Mucosa of gallbladder (tissue), 1 donor: ENCODE data around the gene TPRN. TPM values are rescaled to one million over a fixed set of nuclear protein-coding genes. Genes with fewer than 3 reads are reported as not detected.

ENCODE experiments used
- DNase-seq: peaks from one replicate; pipeline ENCODE4 v3.0.0-alpha.2; 2020; ENCODE audit warnings: low spot score
- total RNA-seq: library from RNA; stranded (reverse); gene quantifications from one replicate; pipeline ENCODE4 v1.2.1, GENCODE V29; 2021
- donor health status: DM: no; HTN: no; CAD: no.

TPRN gene
- total RNA-seq, 1 donor from 2014 or later = 74.4 TPM

GRCh38 chr9:137143459-137143858 lies 57.1 kb downstream of the TPRN start:
- no peak for DNase-seq

GRCh38 chr9:137141976-137142936 lies 58.3 kb downstream of the TPRN start:
- no peak for DNase-seq

Other genes starting within 250 kb of the TPRN start
- gene LCN12, start 248.5 kb downstream of the TPRN start, total RNA-seq = 10.0 TPM
- 481 TPM for gene PTGDS, start 223.2 kb downstream of the TPRN start, total RNA-seq
- gene LCNL1, start 217.7 kb downstream of the TPRN start, total RNA-seq = 0.92 TPM
- gene PAXX, start 208.3 kb downstream of the TPRN start, total RNA-seq = 51.2 TPM
- 2.2 TPM for gene CLIC3, start 204.2 kb downstream of the TPRN start, total RNA-seq
- 298 TPM for gene ABCA2, start 172.5 kb downstream of the TPRN start, total RNA-seq
- gene FUT7, start 168.7 kb downstream of the TPRN start, total RNA-seq = 0.26 TPM
- 376 TPM for gene NPDC1, start 154.6 kb downstream of the TPRN start, total RNA-seq
- gene ENTPD2, start 146.7 kb downstream of the TPRN start, total RNA-seq = 41.1 TPM
- 2.4 TPM for gene SAPCD2, start 130.2 kb downstream of the TPRN start, total RNA-seq
- 10.5 TPM for gene UAP1L1, start 123.2 kb downstream of the TPRN start, total RNA-seq
- 59.8 TPM for gene MAN1B1, start 113.8 kb downstream of the TPRN start, total RNA-seq
- gene DPP7, start 86.0 kb downstream of the TPRN start, total RNA-seq = 199 TPM
- 0.83 TPM for gene GRIN1, start 61.6 kb downstream of the TPRN start, total RNA-seq
- gene LRRC26, start 30.7 kb downstream of the TPRN start, total RNA-seq = 0.43 TPM
- gene TMEM210, start 28.7 kb downstream of the TPRN start, total RNA-seq = not detected
- 64.6 TPM for gene ANAPC2, start 12.2 kb downstream of the TPRN start, total RNA-seq
- 65.7 TPM for gene SSNA1, start 12.1 kb downstream of the TPRN start, total RNA-seq
- 37.6 TPM for gene TMEM203, start 4.9 kb upstream of the TPRN start, total RNA-seq
- gene NDOR1, start 5.0 kb upstream of the TPRN start, total RNA-seq = 29.5 TPM
- gene RNF208, start 21.5 kb upstream of the TPRN start, total RNA-seq = 16.8 TPM
- gene CYSRT1, start 24.4 kb upstream of the TPRN start, total RNA-seq = 0.78 TPM
- gene RNF224, start 26.8 kb upstream of the TPRN start, total RNA-seq = 0.95 TPM
- gene SLC34A3, start 30.2 kb upstream of the TPRN start, total RNA-seq = 0.49 TPM
- 296 TPM for gene TUBB4B, start 40.5 kb upstream of the TPRN start, total RNA-seq
- not detected for gene STPG3, start 50.5 kb upstream of the TPRN start, total RNA-seq
- 61.2 TPM for gene NELFB, start 54.6 kb upstream of the TPRN start, total RNA-seq
- 61.6 TPM for gene TOR4A, start 77.0 kb upstream of the TPRN start, total RNA-seq
- 124 TPM for gene NRARP, start 101.5 kb upstream of the TPRN start, total RNA-seq
- 47.6 TPM for gene EXD3, start 222.4 kb upstream of the TPRN start, total RNA-seq
- 36.7 TPM for gene NOXA1, start 222.7 kb upstream of the TPRN start, total RNA-seq
- gene ENTPD8, start 240.6 kb upstream of the TPRN start, total RNA-seq = 27.9 TPM